Esophagus squamous epithelium (tissue), 4 donors: Measurements from ENCODE around the gene CLEC19A.

Source experiments
- CTCF ChIP-seq, 6 experiments: fragments of 450-650 bp in 4 of 6; fragments of 200-600 bp in 2 of 6; sonication (generic) in 2 of 6; IDR thresholded peaks; one replicate each; pipeline ENCODE4 v1.5.1; 2016 to 2019; ENCODE audit warnings: antibody characterized with exemption in 6 of 6, mild to moderate bottlenecking in 4 of 6, moderate library complexity in 4 of 6
- POLR2A ChIP-seq, 4 donors: fragments of 450-650 bp; IDR thresholded peaks; one replicate each; pipeline ENCODE4 v1.6.1; 2017; ENCODE audit warnings: antibody characterized with exemption in 4 of 4, mild to moderate bottlenecking in 4 of 4, moderate library complexity in 3 of 4

DNA sequence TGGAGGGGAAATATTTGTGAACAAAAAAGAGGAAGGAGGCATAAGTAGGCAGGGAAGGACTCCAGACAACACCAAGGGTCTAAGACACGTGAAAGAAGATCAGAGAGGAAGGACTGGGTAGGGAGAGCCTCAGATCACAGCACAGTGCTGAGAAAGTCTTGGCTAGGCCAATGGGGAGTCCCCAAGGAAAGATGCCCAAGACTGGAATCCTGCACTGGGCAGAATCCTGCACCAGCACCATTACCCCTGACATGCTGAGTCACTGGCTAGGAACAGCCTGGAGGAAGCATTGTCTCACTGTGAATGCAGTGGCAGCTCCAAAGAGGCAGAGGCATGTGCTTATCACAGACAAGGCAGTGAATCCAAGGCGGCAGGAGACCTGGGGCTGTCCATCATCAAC is 19.2 kb downstream of the CLEC19A start:
- no peak for TF ChIP-seq CTCF (IDR thresholded peaks at IDR 0.05)
- no peak for TF ChIP-seq POLR2A (IDR thresholded peaks at IDR 0.05)
